WERI-Rb-1 (cell line): ENCODE results near the gene SPATA2L.

Experiments
- DNase-seq: peaks from one replicate; pipeline ENCODE4 v3.0.0-alpha.2; 2020
- H3K27ac ChIP-seq: fragments of 250-450 bp; sonication (Bioruptor Pico); 2 replicates; pipeline ENCODE4 v1.5.1; 2020; ENCODE audit warnings: mild to moderate bottlenecking, moderate library complexity
- H3K27me3 ChIP-seq: fragments of 250-450 bp; sonication (Bioruptor Pico); 2 replicates; pipeline ENCODE4 v1.5.1; 2021; ENCODE audit warnings: mild to moderate bottlenecking, low read depth, moderate library complexity; ENCODE audit not compliant: insufficient read depth, severe bottlenecking
- H3K36me3 ChIP-seq: fragments of 250-450 bp; sonication (Bioruptor Pico); 2 replicates; pipeline ENCODE4 v1.5.1; 2020; ENCODE audit warnings: mild to moderate bottlenecking, moderate library complexity
- H3K4me3 ChIP-seq: 2 replicates; pipeline ENCODE4 v1.5.1; 2011; ENCODE audit warnings: low read depth, mild to moderate bottlenecking, control low read depth, low read length
- H3K9me3 ChIP-seq: fragments of 250-450 bp; sonication (Bioruptor Pico); 2 replicates; pipeline ENCODE4 v1.5.1; 2021; ENCODE audit warnings: mild to moderate bottlenecking, moderate library complexity; ENCODE audit not compliant: severe bottlenecking
- TF ChIP-seq, protein P1 (sequence below): IDR thresholded peaks from 2 replicates; pipeline ENCODE4 v1.5.1; 2011; ENCODE audit warnings: low read depth, mild to moderate bottlenecking, control low read depth, inconsistent platforms, low read length

The SPATA2L gene

DNA sequence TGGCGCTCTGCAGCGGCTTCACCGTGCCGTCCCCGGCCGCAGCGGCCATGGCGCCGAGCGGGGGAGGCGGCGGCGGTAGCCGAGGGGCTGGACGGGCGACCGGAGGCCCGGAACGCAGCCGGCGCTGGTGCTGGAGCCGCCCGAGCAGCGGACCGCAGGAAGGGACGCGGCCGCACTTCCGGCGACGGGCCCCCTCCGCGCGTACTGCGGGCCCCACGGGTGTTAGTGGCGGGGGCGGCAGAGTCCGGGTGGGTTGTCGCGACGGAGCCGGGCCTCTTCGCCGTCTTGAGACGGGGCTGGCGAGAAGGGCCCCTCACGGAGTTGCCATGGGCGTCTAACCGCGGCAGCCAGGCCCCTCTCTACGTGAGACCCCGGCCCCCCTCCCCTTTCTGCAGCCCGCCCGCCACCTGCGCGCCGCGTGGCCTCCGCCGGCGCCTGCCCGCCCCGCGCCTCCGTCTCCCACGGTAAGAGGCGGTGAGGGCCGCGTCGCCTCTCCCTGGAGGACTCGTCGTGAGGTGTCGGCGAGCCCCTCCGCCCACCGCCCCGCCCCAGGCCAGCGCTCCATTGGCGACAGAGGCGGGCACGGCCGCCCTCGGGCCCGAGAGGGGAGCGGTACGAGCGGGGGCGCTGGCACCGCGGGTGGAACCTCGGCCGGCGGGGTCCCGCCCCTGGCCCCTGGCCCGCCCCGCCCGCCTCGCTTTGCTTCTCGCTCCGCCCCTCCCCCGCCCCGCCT, 19.5 kb upstream of the SPATA2L start, which contains the start of the genes VPS9D1 and ZNF276:
Gene VPS9D1 (minus strand): TSS at position 86 of the 733 bp plus-strand sequence. CDS start 37 bp downstream, at position 49.
Gene ZNF276 (plus strand): TSS at position 725 of the 733 bp plus-strand sequence. CDS start 104 bp downstream, outside the sequence.
- peaks cover 12% of the 10 kb centered on the region for H3K36me3 ChIP-seq
- peak; percentile 67 for DNase-seq
- no peaks in the 10 kb centered on the region for H3K9me3 ChIP-seq
- peak within 1 kb of the TSS; percentile 94 for H3K27ac ChIP-seq
- no peaks in the 10 kb centered on the region for H3K27me3 ChIP-seq
- H3K4me3 ChIP-seq: peak within 1 kb of the TSS; percentile 55
- TF ChIP-seq, protein P1, sequence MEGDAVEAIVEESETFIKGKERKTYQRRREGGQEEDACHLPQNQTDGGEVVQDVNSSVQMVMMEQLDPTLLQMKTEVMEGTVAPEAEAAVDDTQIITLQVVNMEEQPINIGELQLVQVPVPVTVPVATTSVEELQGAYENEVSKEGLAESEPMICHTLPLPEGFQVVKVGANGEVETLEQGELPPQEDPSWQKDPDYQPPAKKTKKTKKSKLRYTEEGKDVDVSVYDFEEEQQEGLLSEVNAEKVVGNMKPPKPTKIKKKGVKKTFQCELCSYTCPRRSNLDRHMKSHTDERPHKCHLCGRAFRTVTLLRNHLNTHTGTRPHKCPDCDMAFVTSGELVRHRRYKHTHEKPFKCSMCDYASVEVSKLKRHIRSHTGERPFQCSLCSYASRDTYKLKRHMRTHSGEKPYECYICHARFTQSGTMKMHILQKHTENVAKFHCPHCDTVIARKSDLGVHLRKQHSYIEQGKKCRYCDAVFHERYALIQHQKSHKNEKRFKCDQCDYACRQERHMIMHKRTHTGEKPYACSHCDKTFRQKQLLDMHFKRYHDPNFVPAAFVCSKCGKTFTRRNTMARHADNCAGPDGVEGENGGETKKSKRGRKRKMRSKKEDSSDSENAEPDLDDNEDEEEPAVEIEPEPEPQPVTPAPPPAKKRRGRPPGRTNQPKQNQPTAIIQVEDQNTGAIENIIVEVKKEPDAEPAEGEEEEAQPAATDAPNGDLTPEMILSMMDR: no peak

DNA sequence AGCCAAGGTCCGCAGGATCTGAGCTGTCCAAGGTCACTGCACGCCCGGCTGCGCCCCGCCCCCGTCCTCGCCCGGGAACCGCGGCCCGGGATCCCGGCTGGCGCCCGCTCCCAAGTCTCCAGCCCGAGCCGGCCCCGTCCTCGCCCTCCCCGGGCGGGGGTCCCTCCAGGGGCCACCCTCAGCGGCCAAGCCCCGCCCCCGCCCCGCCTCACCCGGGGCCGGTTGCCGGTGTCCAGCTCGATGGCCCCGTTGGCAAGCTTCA, 19.0 kb upstream of the SPATA2L start:
- DNase-seq: peak; percentile 24
- H3K27me3 ChIP-seq: no peaks in the 10 kb centered on the region
- TF ChIP-seq, protein P1: no peak
- H3K27ac ChIP-seq: peak overlapping the region; percentile 94
- H3K36me3 ChIP-seq: peaks cover 12% of the 10 kb centered on the region
- H3K9me3 ChIP-seq: no peaks in the 10 kb centered on the region
- peak overlapping the region; percentile 55 for H3K4me3 ChIP-seq

DNA sequence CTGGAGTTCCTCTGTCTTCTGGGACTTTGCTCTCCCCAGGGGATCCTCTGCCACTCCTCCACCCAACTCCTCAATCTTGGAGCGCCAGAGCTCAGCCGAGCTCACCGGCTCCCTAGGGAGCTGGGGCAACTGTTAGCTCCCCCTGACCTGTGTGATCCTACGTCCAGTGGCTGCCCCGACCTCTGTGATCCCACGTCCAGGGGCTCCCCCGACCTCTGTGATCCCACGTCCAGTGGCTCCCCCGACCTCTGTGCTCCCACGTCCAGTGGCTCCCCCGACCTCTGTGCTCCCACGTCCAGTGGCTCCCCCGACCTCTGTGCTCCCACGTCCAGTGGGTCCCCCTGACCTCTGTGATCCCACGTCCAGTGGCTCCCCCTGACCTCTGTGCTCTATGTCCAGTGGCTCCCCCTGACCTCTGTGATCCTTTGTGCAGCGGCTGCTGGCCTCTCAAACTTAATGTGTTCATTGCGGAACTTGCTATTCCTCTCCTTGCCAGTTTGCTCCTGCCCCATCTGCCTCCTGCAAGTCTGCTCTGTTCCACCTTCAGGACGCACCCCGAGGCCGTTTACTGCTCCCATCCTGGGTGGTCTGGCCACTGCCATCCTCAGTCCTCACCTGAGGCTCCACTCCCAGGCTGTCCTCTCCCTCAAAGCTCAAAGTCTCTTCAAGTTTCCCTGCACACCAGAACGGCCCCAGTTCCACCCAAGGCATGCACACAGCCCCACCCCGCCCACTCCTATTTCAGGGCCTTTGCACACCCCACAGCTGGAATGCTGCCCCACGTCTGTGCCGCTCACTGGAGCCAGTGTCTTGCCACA, 16.4 kb upstream of the SPATA2L start:
- H3K27ac ChIP-seq: no peak overlapping the region
- no peak for DNase-seq
- no peak overlapping the region for H3K4me3 ChIP-seq
- H3K27me3 ChIP-seq: no peaks in the 10 kb centered on the region
- TF ChIP-seq, protein P1: no peak
- peaks cover 4% of the 10 kb centered on the region for H3K36me3 ChIP-seq
- H3K9me3 ChIP-seq: no peaks in the 10 kb centered on the region

DNA sequence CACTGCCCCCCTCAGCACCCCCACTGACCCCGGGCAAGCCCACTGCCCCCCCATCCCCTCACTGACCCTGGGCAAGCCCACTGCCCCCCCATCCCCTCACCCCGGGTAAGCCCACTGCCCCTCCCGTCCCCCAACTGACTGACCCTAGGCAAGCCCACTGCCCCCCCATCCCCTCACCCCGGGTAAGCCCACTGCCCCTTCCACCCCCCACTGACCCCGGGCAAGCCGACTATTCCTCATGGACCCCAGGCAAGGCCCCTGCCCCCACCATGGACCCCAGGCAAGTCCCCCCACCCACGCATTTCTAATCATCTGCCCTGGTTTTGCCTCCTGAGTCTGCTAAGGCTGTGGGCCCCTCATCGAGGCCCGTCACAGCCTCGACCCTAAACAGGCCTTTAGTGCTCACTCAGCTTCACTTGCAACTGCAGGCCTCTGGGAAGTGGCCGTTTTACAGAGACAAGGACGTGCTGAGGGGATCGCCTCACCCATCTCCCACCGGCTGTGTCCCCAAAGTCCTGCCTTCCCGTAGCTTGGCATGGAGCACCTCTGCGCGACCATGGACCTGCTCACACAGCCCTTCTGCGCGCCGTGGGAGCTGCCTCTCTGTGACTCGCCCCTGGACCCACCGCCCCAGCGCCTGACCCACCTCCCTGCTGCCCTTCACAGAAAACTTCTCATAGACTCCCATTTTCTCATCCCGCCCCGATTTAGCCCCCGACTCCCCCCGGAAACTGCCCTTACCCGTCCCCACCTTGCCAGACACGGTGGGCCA, 15.6 kb upstream of the SPATA2L start:
- H3K4me3 ChIP-seq: no peak overlapping the region
- TF ChIP-seq, protein P1: no peak
- no peaks in the 10 kb centered on the region for H3K36me3 ChIP-seq
- DNase-seq: no peak
- H3K9me3 ChIP-seq: no peaks in the 10 kb centered on the region
- no peak overlapping the region for H3K27ac ChIP-seq
- no peaks in the 10 kb centered on the region for H3K27me3 ChIP-seq

DNA sequence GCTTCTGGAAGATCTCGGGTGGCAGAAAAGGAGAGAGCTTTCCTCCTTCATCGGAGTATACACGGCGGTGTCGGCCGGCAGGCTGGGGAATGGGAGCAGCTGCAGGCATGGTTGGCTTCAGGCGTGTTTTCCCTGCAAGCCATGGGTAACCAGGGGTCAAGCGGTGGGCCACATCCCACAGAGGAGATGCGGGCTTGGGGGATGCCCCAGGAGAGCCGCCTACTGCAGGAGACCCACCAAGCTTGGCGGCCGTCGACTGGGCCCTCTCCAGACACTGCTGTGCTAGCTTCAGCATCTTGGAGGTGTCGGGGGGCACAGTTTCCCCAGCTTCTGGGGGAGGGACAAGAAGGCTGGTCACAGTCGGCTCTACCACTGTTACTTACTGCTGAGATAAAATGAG, 15.0 kb upstream of the SPATA2L start:
- Histone ChIP-seq H3K27me3 (no peaks in the 10 kb centered on the region), H3K4me3 (no peak overlapping the region), H3K36me3 (no peaks in the 10 kb centered on the region), H3K27ac (no peak overlapping the region), H3K9me3 (no peaks in the 10 kb centered on the region)
- no peak for DNase-seq
- TF ChIP-seq, protein P1: no peak
